A172 (cell line): Measurements from ENCODE around the gene NRCAM. TPM values are rescaled to one million over a fixed set of nuclear protein-coding genes. Genes with fewer than 3 reads are reported as not detected.
"Not testable (repeated sequence)": the region's sequence is repeated elsewhere in the genome, so short reads cannot be mapped to it uniquely, and the experiment has no call there.

Source experiments
- DNase-seq: peaks from one replicate; pipeline ENCODE4 v3.0.0-alpha.2; 2015; ENCODE audit warnings: low spot score
- total RNA-seq: library from RNA; depleted of rRNA; stranded (reverse); fragments of >200 nt; shearing (Covaris generic); gene quantifications from 2 replicates; pipeline ENCODE4 v1.2.3, GENCODE V29; 2014; rRNA removed

NRCAM gene
- 0.16 and 0.86 TPM in 2 replicates for total RNA-seq

DNA sequence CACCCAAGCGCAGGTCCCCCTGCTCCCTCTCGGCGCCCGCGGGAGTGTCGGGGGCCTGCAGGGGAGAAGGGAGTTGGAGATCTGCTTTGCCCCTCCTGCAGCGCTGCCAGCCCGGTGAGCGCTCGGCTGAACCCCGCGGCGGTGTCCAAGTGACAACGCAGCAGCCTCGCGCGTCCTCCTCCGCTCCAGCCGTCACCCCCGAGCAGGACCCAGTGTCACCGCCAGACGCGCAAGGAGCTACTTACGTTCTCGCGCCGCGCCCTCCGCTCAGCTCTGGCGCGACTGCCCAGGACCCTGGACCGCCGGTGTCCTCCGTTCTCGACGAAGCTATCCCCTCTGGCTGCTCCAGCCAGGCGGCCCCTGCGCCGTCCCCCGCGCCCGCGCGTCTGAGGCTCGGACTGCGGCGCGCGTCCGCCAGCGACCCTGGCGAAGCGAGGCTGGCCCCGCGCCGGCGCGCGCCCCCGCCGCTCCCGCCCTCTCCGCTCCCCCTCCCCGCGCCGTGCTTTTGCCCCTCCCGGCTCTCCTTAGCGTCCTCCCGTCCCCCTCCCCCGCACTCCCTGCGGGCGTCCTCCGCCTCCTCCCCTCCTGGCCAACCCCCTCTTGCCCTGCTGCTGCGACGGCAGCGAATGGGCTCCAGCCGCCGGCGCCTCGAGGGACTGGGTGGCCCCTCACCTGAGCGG, at the start of gene NRCAM:
Gene NRCAM, minus strand, starts transcription at position 439 of the 680 bp plus-strand sequence. CDS start 216,372 bp downstream, outside the sequence.
- DNase-seq = no peak

DNA sequence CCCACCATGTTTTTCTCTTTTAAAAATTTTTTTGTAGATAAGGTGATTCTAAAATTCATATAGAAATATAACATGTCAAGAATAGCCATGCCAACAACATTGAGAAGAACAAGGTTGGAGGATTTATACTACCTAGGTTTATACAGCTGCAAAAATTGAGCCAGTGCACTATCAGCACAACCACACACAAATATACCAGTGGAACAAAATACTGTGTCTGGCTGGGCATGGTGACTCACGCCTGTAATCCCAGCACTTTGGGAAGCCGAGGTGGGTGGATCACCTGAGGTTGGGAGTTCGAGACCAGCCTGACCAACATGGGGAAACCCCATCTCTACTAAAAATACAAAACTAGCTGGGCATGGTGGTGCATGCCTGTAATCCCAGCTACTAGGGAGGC, 48.3 kb upstream of the NRCAM start:
- DNase-seq = not testable (repeated sequence)

DNA sequence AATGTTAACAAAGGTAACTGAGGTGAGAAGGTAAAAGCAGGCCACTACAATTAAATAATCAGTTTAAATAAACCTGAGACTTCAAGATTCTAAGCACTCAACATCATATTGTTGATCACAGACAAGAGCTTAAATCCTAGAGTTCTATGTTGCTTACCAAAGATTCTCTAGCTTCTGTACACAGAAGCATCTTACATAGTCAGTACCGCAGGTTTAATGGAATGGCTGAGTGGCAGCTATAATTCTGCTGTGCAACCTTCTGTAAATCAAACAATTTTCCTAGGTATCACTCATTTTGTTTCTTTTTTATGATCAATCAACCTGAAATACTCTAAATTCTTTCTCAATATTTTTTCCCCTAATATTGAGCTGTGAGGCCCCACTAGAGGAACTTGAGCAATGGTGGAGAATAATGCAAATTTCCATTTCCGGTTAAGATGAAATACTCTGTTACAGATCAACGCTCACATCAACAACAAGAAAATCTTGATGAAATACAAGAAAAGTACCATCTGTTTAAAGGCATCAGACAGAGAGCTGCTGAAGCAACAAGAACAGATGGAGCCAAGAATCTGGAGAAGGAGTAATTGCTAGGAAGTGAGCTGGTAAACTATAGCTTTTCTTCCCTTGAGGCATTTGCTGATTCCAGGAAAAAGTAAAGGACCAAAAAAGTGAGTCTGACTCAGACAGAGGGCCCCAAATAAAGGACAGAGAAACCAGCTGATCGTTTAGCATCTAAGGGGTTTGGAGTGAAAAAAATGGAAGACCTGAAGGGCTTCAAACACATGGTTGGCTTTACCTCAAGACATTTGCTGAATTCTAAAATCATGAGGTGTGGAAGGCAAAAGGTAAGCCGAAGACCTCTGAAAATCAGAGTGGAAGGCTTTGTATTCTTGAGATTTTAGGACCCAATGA, 47.1 kb upstream of the NRCAM start:
- no peak for DNase-seq

DNA sequence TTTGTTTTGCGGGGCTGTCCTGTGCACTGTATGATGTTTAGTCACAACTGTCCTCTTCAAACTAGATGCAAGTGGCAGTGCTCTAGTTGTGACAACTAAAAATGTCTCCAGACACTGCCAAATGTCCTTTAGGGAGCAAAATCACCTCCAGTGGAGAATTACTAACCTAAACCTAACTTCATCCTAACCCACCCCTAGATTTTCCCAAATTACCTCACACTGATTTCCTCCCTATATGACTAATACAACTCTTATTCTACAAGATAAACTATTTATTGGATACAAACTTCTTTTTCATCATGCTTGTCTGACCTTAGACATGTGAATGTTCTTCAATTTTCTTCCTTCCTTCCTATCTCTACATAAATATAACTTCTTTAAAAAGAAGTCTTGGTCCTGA, 43.3 kb upstream of the NRCAM start:
- DNase-seq = no peak

DNA sequence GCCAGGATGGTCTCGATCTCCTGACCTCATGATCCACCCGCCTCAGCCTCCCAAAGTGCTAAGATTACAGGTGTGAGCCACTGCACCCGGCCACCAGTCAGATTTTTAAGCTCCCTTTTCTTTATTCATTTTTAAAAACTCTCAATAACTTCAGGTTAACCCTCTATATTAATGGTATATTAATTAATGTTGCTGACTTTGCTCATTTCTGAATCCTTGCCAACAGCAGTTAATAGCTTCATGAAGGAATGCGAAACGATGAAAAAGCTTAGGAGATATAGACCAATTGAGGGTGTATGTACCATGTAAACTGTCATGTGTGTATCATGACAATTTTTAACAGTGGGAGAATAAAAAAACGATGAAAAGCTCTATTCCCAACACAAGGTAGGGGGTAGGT, 42.2 kb upstream of the NRCAM start:
- no peak for DNase-seq

DNA sequence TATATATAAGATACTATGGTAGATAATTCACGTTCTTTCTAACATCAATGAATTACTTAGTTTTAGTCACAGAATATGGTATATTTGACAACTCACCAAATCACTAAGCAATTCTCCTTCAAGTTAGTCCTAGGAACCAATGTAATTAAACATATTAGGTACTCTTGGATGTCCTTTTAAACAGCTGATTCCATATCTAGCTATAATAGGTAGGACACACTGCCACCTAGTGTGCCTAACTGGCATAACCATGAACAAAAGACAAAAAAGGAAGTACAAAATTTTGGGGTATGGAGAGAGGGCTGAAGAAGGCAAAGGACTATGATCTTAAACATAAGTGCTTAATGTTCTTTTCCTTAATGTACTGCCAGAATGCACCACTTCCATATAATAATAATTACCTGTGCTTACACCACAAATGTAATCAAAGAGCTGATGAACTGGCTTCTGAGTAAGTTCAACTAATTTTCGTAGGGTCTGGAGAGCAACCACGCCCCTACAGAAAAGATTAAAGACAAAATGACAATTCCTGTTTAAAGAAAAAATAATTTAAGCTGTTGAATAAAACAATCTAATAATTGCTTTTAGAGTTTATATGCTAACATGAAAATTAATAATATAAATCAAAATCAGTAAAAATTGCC, 41.0 kb upstream of the NRCAM start:
- DNase-seq = peak; percentile 32

DNA sequence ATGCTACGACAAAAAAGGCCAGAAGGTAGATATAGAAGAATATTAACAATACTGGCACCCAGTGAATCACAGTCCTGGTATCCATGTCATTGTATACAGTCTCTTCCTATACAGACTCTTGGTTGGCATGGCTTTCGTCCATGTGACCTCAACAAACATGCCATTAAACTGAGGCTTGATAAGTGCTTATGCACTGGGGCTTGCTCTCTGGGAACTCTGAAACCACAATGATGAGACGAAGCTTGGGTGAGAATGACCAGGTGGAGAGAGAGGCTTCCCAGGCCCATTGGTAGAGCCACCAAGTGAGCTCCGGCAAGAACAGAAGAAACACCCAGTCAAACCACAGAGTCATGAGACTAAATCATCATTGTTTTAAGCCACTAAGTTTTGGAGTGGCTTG, 36.5 kb upstream of the NRCAM start:
- DNase-seq = no peak

DNA sequence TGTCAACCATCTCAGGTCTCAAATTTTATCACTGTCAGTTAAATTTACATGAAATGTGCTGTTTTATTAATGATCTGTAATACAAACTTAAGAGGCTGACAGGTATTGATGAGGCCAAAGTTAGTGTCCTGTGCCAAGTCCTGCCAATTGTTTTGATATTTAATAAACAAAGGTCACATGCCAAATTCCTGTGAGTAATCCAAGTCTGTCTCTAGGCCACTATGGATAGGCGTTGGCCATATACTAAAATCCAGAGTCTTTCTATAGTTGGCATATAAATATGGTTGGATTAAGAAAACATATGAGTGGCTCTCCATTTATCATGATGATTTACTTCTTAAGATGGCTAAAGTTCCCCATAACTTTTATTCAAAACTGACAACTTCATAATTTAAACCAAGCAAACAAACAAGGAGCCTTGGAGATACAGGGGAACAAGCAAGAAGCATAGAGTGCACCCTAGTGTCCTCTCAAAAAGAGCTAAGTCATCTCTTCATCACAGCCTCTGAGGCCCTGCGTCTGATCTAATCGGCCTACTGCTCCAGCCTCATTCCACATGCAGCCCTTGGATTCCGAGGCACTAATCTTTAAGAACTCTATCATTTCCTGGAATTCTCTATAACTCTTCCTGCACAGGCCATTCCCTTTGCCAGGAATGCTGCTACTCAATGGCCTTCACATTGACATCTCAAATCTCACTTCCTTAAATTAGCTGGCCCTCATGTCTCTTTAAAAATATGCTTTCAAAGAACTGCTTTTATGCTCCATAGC, 32.7 kb upstream of the NRCAM start:
- DNase-seq = no peak

DNA sequence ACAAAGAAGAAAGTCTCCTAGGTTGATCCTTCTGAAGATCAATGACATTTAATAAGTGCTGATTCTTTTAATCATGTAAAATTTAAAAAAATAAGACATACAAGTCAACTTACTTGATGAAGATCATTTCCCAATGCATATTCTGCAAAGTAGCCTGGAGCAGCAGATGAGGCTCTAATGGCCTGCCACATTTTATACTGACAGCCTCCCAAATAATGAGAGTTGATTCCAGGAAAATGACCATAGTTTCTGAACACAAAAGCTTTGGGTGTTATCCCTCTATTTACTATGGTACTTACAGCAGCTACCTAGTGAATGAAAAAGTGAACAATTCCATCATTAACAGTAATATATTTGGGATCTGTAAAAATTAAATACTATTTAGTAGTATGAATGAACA, 31.4 kb upstream of the NRCAM start:
- DNase-seq = no peak

DNA sequence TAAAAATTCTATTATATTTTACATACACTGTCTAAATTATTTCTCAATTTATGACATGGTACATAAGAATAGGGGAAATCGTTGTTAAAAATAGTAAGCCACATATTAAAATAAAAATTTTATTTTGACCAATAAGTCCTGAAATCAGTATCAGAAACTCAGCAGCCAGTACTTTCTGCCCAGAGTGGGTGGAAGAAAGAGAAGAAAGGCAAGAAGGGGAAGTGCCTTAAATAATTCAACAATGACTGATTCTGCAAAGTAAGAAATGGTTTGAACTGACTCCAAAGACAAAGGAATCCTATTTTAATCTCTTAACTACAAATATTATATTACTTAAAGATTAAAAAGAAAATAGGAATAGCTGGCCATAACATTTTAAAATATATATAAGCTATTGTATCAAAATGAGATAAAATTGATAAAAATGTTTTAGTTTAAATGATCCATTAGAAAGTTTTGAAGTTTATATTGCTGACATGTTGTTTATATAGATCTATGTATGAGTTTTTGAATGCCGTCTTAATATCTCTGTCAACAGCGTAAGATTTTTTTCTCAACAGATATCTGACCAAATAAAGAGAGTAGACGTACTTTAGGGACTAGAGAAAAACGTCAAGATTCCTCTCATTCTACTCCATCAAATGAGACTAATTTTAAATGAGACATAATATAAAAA, 30.2 kb upstream of the NRCAM start:
- no peak for DNase-seq

DNA sequence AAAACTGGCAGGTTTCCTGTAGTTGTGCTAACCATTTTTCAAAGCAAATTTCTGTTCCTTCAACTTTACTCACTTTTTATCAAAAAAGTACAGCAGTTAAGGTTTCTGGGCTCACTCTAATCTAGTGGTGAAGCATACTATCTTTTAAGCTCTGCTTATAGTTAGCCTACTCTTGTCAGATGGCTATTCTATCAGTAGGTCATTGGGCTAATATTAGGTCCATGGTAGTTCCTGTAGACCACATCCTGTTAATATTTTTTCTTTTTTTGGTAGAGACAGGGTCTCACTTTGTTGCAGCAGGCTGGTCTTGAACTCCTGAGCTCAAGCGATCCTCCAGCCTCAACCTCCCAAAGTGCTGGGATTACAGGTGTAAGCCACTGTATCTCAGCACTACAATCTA, 27.9 kb upstream of the NRCAM start:
- no peak for DNase-seq

DNA sequence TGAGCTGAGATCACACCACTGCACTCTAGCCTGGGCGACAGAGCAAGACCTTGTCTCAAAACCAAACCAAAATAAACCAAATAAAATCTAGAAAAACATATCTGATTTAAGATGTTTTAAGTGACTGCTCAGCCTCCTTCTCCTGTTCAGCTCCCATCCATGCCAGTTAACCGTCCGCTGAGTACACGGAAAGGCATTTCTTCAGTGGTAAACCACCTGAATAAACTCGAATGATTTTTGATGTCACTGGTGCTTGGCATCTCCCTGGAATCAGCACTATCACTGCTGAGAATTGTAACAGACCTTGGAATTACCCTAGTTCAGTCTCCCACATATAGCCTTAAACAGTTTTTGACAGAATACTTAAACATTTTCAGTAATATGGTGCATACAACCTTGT, 24.1 kb upstream of the NRCAM start:
- DNase-seq = no peak

DNA sequence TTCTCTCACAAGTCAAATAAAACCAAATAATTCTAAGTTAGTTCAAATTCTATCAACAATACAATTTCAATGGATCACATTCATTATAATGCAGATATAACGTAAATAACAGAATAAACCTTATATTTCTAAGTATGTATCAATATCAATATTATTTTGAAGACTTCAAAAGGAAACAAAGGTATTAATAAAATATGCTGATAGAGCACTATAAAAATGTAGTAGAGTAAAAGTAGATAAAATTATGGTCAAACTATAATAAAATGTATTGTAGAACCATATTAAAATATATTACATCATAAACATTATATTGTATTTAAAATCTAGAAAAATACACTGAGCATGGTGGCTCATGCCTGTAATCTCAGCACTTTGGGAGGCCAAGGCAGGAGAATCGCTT, 23.5 kb upstream of the NRCAM start:
- DNase-seq = no peak

DNA sequence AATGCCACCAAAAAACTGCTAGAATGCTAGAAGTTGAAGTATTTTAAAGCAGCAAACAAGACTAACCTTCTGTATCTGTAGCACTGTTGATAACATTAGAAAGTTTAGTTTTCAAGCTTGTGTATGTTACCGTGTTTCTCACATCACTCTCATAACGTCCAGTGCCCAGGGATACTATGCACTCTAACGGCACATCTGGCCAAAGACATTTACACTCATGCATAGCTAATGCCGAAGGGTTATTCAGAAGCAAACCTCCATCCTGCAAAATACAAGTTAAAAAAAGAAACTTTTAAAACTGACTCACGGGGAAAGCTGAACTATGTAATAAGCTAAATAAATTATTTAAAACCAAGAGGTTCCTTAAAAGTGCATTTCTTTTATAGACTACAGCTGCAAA, 22.9 kb upstream of the NRCAM start:
- DNase-seq = no peak

DNA sequence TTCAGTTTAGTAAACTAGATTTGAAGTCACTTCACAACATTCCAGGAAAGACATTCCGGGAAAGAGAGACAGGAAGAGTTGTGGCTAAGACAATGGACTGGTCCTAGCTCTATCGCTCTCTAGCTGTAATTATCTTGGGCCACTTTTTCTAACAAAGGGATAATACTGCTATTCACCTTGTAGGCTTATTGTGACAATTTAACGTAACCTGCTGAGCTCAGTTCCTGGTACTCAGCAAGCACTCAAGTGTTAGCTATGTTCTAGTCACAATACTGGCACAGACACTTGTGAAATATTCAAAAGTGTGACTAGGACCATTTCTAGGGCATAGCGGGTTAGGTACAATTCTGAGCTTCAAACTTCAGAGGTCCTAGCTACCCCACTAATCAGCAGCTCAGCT, 12.0 kb upstream of the NRCAM start:
- DNase-seq = no peak

DNA sequence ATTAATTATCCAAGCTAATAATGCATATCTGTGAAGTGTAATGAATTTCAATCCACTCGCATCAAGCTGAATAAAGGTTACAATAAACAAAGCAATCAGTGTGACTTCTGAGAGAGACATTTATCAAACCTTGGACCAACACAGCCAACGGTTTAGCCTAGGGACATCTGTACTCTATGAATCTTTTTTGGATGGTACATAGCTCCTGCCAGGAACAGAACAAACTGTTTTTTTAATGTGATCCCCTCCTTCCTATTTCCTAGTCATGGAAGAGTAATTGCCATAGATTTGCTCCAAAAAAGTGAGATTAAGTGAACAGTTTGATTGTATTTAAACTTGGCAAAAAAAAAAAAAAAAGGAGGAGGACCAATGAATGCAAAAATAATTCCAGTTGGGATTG, 11.2 kb upstream of the NRCAM start:
- DNase-seq = no peak

DNA sequence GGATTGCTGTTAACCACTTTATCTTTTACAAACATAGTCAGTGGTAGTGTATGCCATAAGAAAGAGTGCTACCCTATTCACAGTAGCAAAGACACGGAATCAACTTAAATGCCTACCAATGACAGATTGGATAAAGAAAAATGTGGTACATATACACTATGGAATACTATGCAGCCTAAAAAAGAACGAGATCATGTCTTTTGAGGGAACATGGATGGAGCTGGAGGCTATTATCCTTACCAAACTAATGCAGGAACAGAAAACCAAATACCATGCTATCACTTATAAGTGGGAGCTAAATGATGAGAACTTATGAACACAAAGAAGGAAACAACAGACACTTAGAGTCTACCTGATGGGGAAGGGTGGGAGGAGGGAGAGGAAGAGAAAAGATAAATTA, 10.1 kb upstream of the NRCAM start:
- DNase-seq = not testable (repeated sequence)

DNA sequence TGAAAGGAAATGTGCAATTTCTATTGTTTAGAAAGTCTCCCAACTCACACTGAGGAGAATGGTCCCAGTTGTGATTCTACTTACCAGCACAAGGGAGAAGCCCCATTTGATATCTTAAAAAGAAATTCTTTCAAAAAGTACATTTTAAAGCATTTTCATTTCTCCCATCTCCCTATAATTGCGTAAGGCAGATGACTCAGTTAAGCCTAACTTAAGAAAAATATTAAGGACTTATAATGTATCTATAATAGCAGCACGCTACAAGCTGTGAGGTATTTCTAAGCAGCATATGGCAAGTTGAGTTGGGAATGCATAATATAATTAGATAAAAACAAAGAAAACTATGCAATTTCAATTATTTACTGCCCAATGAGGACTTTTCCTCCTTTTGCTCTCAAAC, 8.5 kb upstream of the NRCAM start:
- DNase-seq = no peak

DNA sequence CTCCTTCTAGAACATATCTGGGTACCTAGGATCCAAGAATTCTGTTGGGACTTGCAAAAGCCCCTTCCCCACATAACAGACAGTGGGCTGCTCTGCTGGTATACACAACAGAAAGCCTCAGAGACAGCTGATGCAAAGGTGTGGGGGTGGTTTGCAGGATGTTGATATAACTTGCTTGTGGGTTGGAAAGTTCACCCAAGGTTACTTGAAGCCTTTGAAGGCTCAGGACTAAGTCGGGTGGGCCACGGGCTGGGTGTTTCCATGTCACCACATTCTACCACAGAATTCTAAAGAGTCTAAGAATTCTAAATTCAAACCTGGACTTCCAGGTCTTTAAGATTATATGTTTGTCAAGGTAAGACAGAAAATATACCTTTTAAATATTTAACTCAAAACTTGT, 7.4 kb upstream of the NRCAM start:
- DNase-seq = no peak

DNA sequence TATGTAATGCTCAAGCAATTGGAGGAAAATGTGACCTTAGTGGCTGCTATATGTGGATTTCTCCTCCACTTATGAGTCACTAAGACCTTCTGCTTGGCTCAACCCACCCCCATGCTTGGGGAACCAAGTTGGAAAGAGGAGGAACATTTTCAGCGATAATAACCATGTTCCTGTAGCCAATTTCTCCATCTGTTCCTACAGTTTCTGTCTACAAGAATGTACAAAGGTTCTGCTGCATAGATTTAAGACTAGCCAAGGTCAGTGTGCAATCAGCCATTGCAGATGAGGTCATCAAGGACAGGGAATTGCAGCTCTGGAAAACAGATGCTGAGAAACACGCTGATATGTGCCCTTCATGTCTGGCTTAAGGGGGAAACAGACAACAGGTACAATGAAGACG, 5.6 kb upstream of the NRCAM start:
- DNase-seq = no peak

DNA sequence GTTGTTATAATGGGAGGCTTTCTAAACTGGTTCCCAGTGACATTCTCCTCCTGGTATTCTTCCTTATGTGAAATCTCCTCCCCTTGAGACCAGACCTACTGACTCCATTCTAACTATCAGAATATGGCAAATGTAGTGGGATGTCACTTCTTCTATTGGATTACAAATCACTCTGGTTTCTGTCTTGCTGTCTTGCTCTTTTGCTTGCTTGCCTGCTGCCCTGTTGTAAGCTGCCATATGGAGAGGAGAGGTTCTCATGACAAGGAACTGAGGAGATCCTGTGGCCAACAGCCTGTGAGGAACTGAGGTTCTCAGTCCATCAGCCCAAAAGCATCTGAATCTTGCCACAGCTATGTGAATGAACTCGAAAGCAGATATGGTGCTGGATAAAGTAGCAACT, 4.7 kb upstream of the NRCAM start:
- no peak for DNase-seq
